Esophagus squamous epithelium (tissue), 5 donors: ENCODE data around the gene GALNT11. TPM values are rescaled to one million over a fixed set of nuclear protein-coding genes. Genes with fewer than 3 reads are reported as not detected.

ENCODE experiments used
- DNase-seq: peaks from one replicate; lab custom pipeline; 2025; lab: John Stamatoyannopoulos, UW
- H3K27ac ChIP-seq, 4 donors: fragments of 200-600 bp; sonication (generic); one replicate each; pipeline ENCODE4 v1.5.1; 2016 to 2019; ENCODE audit warnings: mild to moderate bottlenecking in 1 of 4
- H3K27me3 ChIP-seq, 4 donors: fragments of 200-600 bp; sonication (generic); 1 replicate in 3 of 4; 2 replicates in 1 of 4; pipeline versions ENCODE4 v1.5.1 to v1.6.0; 2017 to 2021; ENCODE audit warnings: antibody characterized with exemption in 1 of 4
- H3K36me3 ChIP-seq, 3 donors: fragments of 200-600 bp; sonication (generic); one replicate each; pipeline ENCODE4 v1.5.1; 2016 to 2019
- H3K4me1 ChIP-seq, 3 donors: fragments of 200-600 bp; sonication (generic); one replicate each; pipeline ENCODE4 v1.5.1; 2017 to 2019
- H3K4me3 ChIP-seq, 4 donors: fragments of 200-600 bp; sonication (generic); 1 replicate in 3 of 4; 2 replicates in 1 of 4; pipeline ENCODE4 v1.5.1; 2016 to 2019; ENCODE audit warnings: mild to moderate bottlenecking in 2 of 4, moderate library complexity in 1 of 4
- H3K9me3 ChIP-seq, 3 donors: fragments of 200-600 bp; sonication (generic); one replicate each; pipeline ENCODE4 v1.5.1; 2016 to 2019
- CTCF ChIP-seq, 6 experiments: fragments of 450-650 bp in 4 of 6; fragments of 200-600 bp in 2 of 6; sonication (generic) in 2 of 6; IDR thresholded peaks; one replicate each; pipeline ENCODE4 v1.5.1; 2016 to 2019; ENCODE audit warnings: antibody characterized with exemption in 6 of 6, mild to moderate bottlenecking in 4 of 6, moderate library complexity in 4 of 6
- POLR2A ChIP-seq, 4 donors: fragments of 450-650 bp; IDR thresholded peaks; one replicate each; pipeline ENCODE4 v1.6.1; 2017; ENCODE audit warnings: antibody characterized with exemption in 4 of 4, mild to moderate bottlenecking in 4 of 4, moderate library complexity in 3 of 4
- WGBS, 2 donors: methylation state at CpG; one replicate each; pipeline ENCODE4 v1.1.5; 2018; 5-methylcytosine and 5-hydroxymethylcytosine counted together
- intact Hi-C: fragments of 100-400 bp; cut with DNase I; formaldehyde crosslinking; loops from one replicate; pipeline ENCODE4 v1.15.0; 2022
- total RNA-seq, 4 donors: library from RNA; depleted of rRNA; stranded (reverse); fragments of >200 nt; gene quantifications; one replicate each; pipeline ENCODE4 v1.1.0, GENCODE V29; 2016
- donor health status: DM: yes; HTN: yes; CAD: no.

The GALNT11 gene
- total RNA-seq, 4 donors from 2014 or later: 26.9 to 53.3 (median 33.6) TPM

DNA sequence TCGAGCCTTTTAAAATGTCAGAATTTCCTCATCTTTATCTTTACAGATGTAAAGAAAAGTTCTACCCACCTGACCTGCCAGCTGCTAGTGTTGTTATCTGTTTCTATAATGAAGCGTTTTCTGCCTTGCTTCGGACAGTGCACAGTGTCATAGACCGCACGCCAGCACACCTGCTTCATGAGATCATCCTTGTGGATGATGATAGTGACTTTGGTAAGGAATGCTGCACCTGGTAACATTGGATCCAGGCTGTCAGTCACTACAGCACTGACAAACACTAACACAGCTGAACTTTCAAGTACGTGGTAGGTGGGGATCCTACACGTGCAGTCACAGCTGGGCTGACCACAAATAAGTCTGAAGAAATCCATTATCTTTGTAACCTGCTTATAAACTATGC is 77.6 kb downstream of the GALNT11 start:
- no peaks in the 10 kb centered on the region for H3K9me3 ChIP-seq
- TF ChIP-seq POLR2A (IDR thresholded peaks at IDR 0.05): no peak
- TF ChIP-seq CTCF (IDR thresholded peaks at IDR 0.05): no peak
- no peaks in the 10 kb centered on the region for H3K27me3 ChIP-seq
- 88 to 90% methylated on average over 7 of the region's 7 CpGs for WGBS, 2 donors
- H3K36me3 ChIP-seq: peaks cover 0 to 68% (median 7%) of the 10 kb centered on the region in 3 donors
- no peak for DNase-seq
- intact Hi-C loops: no loop called here
- H3K27ac ChIP-seq: no peak overlapping the region
- no peak overlapping the region for H3K4me3 ChIP-seq
- no peaks in the 10 kb centered on the region for H3K4me1 ChIP-seq

GRCh38 chr7:152103691-152104090 is 78.2 kb downstream of the GALNT11 start:
- Histone ChIP-seq H3K36me3 (peaks cover 0 to 74% (median 7%) of the 10 kb centered on the region in 3 donors), H3K4me1 (no peaks in the 10 kb centered on the region), H3K4me3 (no peak overlapping the region), H3K27ac (no peak overlapping the region), H3K9me3 (no peaks in the 10 kb centered on the region), H3K27me3 (no peaks in the 10 kb centered on the region)
- no peak for DNase-seq
- intact Hi-C loops: no loop called here
- TF ChIP-seq CTCF (IDR thresholded peaks at IDR 0.05) (no peak), POLR2A (IDR thresholded peaks at IDR 0.05) (no peak)
- 69 to 83% methylated on average over 5 of the region's 5 CpGs for WGBS, 2 donors

DNA sequence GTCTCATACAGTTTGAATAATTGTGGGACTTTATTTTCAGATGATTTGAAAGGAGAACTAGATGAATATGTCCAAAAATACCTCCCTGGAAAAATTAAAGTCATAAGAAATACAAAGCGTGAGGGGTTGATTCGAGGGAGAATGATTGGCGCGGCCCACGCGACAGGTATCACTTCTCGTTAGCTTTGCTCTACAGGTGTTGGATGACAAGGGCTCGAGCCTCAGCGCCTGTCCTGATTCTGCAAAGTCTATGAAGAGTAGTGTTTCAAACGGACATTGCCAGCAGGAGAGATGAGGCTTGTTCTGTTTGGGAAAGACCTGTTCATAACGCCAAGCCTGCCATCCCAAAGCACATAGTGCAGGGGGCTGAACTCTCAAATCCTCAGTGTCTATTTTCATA is 79.7 kb downstream of the GALNT11 start:
- no peaks in the 10 kb centered on the region for H3K9me3 ChIP-seq
- H3K4me3 ChIP-seq: no peak overlapping the region
- no peak for DNase-seq
- WGBS, 2 donors: 95 to 97% methylated on average over 11 of the region's 11 CpGs
- no peaks in the 10 kb centered on the region for H3K27me3 ChIP-seq
- no peaks in the 10 kb centered on the region for H3K4me1 ChIP-seq
- H3K36me3 ChIP-seq: peaks cover 0 to 87% (median 7%) of the 10 kb centered on the region in 3 donors
- intact Hi-C loops: no loop called here
- no peak for TF ChIP-seq POLR2A (IDR thresholded peaks at IDR 0.05)
- TF ChIP-seq CTCF (IDR thresholded peaks at IDR 0.05): no peak
- no peak overlapping the region for H3K27ac ChIP-seq

DNA sequence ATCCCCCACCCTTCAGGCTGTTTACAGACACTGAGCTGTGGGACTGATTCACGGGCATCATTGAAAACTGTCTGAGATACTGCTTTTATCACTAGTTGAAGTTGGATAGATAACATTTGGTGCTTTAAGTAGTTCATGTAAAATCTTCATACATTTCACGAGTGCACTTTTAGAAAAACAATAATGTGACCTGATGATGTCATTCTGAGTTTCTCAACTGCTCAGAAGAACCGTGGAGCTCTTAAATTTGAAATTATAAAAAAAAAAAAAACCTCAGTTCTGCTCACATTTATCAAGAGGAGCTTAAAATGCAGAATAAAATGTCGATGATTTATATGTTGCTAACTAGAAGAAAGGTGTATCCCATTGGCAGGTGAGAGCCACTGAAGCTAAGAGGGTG is 81.5 kb downstream of the GALNT11 start:
- no peak overlapping the region for H3K27ac ChIP-seq
- no peak overlapping the region for H3K4me3 ChIP-seq
- DNase-seq: no peak
- TF ChIP-seq CTCF (IDR thresholded peaks at IDR 0.05) (no peak), POLR2A (IDR thresholded peaks at IDR 0.05) (no peak)
- peaks cover 0 to 87% (median 11%) of the 10 kb centered on the region in 3 donors for H3K36me3 ChIP-seq
- no peaks in the 10 kb centered on the region for H3K27me3 ChIP-seq
- intact Hi-C loops: no loop called here
- H3K9me3 ChIP-seq: no peaks in the 10 kb centered on the region
- WGBS, 2 donors: 63 to 72% methylated on average over 4 of the region's 4 CpGs
- H3K4me1 ChIP-seq: no peaks in the 10 kb centered on the region

DNA sequence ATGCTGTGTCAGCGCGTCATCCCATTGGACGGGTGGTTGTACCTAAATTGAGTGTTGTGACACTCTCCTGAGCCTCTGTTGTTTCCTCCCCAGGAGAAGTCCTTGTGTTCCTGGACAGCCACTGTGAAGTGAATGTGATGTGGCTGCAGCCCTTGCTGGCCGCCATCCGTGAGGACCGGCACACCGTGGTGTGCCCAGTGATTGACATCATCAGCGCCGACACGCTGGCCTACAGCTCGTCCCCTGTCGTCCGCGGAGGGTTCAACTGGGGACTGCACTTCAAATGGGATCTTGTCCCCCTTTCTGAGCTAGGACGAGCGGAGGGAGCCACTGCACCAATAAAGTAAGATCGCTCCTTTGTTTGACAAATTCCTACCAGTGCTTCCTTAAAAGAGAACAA is 82.5 kb downstream of the GALNT11 start:
- H3K36me3 ChIP-seq: peaks cover 0 to 81% (median 11%) of the 10 kb centered on the region in 3 donors

More for the DNA sequence above, 82.5 kb downstream of the GALNT11 start:
- TF ChIP-seq POLR2A (IDR thresholded peaks at IDR 0.05) (no peak), CTCF (IDR thresholded peaks at IDR 0.05) (no peak)
- 93% methylated on average over 3 to 15 of the region's 17 CpGs for WGBS, 2 donors
- intact Hi-C loops: no loop called here
- Histone ChIP-seq H3K27ac (no peak overlapping the region), H3K4me1 (no peaks in the 10 kb centered on the region), H3K4me3 (no peak overlapping the region), H3K9me3 (no peaks in the 10 kb centered on the region), H3K27me3 (no peaks in the 10 kb centered on the region)
- DNase-seq: no peak
